Adipose tissue (tissue), 3 donors: ENCODE results near the gene EFNB2. TPM values are rescaled to one million over a fixed set of nuclear protein-coding genes. Genes with fewer than 3 reads are reported as not detected.

Experiments used
- H3K27ac ChIP-seq: one replicate; pipeline ENCODE4 v1.5.1; 2013; ENCODE audit warnings: low read depth, low read length
- WGBS, 3 donors: extraction: QIAGEN DNeasy Blood & Tissue Kit; methylation state at CpG; one replicate each; pipeline ENCODE4 v1.1.7; 2013; 5-methylcytosine and 5-hydroxymethylcytosine counted together
- polyA plus RNA-seq, 3 donors: library from polyadenylated mRNA; stranded (reverse); fragments of 200-250 nt; gene quantifications; one replicate each; pipeline ENCODE4 v1.2.3, GENCODE V29; 2013
- donor health status: healthy with polysubstance abuse.
- donor health status: Bipolar disorder and iron deficiency.
- donor health status: healthy.

The EFNB2 gene
- polyA plus RNA-seq, 3 donors = 3.9 to 18.3 (median 11.4) TPM

DNA sequence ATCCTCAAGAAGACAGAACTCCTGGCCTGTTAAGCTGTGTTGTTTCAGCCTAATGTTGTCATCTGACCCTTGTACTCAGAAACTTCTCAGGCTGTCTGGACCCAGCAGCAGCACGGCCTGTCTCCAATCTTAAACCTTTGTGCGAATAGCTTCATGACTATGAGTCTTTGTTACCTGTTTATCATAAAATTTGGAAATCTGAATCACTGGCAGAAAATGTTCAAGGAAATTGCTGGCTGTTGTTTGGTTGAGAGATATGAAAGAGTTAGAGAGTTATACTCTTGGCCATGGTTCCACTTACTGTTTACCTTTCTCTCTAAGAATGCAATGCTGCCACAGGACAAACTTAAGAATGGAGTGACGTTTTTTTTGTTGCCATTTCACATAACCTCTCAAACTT lies 59.6 kb downstream of the EFNB2 start:
- WGBS, 3 donors = 26 to 86% (median 79%) methylated on average over 3 of the region's 3 CpGs
- no peak overlapping the region for H3K27ac ChIP-seq

DNA sequence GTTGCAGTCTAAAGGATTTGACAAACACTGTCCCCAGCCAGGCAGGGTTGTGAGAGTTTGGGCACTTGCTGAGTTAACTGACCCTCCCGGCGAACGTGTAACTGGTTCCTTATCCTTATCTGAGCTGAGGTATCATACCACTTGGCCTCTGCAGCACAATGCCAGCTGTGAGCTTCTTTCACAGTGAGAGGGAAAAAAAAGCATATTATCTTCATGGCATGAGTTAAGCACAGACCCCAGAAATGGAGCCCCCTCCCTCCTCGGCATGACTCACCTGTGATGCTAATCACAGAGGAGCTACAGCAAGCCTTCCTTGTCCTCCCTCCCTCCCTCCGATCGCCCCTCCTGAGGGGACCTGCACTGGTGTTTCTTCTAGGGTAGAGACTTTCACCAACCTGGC lies 60.5 kb downstream of the EFNB2 start:
- no peak overlapping the region for H3K27ac ChIP-seq
- 47 to 91% (median 85%) methylated on average over 6 of the region's 6 CpGs for WGBS, 3 donors

DNA sequence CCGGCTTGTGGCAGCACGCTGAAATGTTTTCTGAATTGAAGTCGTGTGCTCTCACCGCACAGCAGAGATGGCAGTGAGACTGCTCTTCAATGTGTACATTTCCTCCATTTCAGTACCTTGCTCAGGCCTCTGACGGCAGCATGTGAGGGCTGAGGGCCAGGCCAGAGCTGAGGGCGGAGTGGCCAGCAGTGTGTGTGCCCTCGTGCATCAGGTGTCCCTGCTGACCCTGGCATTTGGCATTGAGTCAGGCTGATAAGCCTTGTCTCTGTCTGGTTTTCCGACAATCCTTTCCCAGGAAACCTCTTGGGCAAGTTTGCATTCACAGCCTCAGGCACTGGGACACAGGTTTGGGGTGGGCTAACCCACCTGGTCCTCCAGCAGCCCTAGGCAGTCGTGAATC lies 62.3 kb downstream of the EFNB2 start:
- no peak overlapping the region for H3K27ac ChIP-seq
- 74 to 94% (median 85%) methylated on average over 9 of the region's 9 CpGs for WGBS, 3 donors

DNA sequence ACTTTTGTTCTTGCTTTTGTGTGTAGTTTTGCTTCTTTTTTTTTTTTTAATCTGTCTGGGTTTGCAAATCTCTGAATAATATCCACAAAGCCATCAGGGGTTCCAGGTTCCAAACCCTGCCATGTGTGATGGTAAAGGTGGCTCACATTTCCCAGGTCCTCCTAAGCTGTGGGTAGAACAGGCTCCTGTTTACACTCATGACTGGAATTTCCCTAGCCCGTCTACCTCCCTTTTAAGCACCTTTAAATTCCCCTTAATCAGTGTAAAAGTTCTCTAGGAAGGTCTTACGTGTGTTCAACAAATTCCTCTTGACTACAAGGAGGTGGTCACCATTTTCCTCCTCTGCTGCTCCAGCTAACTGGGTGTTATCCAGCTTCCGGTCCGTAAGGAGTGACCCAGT lies 62.8 kb downstream of the EFNB2 start:
- 87 to 89% (median 88%) methylated on average over 4 of the region's 4 CpGs for WGBS, 3 donors
- H3K27ac ChIP-seq = no peak overlapping the region

DNA sequence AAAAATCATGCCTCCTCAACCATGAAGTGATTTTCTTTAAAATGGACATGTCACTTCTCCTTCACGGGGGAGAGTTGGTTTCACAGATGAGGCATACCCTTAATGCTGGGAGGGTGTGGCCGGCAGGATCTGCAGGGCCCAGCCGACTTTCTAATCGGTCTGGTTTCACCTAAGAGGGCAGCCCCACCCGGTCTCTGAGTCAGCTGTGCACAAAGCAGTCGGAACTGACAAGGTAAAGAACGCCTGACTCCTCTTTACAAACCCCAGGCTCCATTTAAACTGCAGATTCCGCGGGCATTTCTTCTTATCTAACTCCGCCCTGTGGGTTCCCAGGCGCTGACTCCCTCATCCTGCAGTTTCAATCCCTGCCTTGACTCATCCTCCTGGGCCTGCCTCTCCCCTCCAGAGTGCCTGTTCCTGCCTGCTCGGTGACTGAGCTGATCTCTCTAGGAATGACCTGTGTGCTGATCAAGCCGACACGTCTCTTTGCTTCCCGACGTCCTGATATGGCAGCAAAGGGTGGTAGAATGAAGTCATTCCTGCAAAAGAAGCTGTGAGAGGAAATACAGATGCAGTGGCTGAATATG lies 63.4 kb downstream of the EFNB2 start:
- WGBS, 3 donors = 29 to 44% (median 41%) methylated on average over 16 of the region's 16 CpGs
- no peak overlapping the region for H3K27ac ChIP-seq

DNA sequence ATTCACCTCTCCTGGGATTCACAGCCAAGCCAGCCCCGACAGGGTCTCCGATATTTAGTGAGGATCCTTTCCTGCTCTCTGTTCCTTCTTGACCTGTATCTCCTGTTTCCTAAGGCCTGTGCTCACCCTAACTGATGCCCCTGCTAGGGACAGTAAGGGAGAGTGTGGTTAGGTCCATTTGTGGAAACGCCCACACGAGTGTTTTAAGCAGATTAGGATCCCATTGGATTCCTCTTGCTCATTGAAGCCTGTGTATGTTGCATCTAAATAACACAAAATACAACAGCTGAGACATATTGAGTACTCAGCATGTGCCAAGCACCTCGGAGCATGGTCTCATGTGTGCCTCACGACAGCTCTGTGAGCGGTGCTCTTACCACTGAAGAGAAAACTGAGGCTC lies 64.9 kb downstream of the EFNB2 start:
- no peak overlapping the region for H3K27ac ChIP-seq
- WGBS, 3 donors = 70 to 79% (median 74%) methylated on average over 7 of the region's 7 CpGs

DNA sequence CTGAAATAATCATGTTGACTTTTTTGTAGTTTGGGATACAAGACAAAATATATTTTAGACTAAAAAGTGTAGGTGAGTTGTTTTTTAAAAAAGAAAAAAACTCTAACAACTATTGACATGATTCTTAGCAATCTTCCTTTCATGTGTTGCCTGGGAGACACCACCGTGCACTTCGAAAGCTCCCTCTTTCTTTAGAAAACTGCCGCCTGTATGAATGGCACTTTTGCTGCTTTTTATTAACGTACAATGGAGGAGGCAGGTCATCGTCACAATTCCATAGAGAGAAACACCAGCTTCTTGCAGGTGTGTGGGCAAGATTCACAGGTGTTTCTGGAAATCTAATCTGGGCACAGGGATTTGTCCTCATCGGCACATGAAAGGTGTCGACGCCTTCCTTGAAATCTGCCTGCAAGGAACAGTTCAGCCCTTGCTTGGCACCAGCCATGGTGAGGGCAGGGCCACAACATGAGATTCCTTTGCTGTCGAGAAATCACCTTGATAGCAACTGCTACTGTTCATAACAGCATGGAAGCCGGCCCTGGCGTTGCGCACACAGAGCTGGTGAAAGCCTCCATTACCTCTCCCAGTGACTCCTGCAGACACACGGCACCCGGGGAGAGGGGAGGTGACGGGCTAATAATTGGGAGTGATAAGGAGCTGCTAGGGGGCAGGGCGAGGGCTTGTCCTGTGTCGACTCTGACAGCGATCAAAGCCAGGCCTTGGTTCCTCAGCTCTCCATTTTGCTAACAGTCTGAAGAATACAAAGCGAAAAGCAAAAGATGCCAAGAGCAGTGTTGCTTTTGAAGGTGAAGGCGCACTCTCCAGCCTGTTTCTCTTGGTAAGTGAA lies 66.5 kb downstream of the EFNB2 start:
- 72 to 89% (median 89%) methylated on average over 20 of the region's 20 CpGs for WGBS, 3 donors

DNA sequence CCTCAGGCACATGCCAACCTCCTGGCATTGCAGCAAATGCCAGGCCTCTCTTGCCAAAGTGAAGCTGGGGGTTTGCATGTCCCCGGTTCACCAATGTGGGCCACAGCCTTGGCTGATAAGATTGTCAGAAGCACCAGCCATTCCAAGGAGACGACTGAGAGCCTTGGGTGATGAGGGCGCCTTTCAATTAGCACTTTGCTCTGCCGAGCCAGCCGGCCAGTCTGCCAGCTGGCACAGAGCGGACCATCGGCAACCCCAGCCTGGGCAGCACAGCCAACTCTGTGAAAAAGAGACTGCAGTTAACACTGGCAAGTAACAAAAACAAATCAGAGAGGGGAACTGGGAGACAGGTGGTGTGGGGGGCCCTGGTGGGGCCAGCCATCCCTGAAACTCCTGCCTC lies 67.3 kb downstream of the EFNB2 start:
- WGBS, 3 donors = 56 to 86% (median 74%) methylated on average over 7 of the region's 7 CpGs
- H3K27ac ChIP-seq = no peak overlapping the region

More for the DNA sequence above, 66.5 kb downstream of the EFNB2 start:
- H3K27ac ChIP-seq = no peak overlapping the region

DNA sequence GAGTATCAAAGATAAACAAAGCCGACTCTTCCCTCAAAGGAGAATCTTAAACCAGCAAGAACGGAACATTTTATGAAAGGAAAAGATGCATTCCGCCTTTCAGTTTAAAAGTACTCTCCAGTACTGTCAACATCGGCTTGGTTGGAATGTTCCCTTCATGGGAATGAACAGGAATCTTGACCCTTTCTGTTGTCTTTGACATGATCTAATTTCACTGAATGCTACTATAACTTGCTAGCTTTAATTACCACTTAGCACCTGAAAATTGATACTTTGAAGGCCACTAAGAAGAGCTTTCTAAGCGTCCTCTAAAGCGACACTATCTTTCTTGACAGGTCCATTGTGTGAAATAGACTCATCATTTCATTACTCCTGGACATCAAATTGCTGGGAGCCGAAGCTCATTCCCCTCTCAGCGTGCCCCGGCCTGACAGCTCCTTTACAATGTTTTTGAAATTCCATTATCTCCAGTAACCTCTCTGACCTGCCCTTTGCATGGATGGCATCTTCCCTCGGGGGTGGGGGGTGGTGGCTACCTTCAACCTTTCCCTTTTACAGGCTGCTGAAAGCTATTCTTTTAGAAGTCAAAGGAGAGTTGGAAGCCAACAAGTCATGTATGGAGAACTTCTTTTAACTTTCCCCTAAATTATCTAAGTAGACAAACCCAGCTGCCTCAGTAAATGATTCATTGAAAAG lies 67.9 kb downstream of the EFNB2 start:
- WGBS, 3 donors = 59 to 85% (median 78%) methylated on average over 10 of the region's 10 CpGs
- no peak overlapping the region for H3K27ac ChIP-seq

DNA sequence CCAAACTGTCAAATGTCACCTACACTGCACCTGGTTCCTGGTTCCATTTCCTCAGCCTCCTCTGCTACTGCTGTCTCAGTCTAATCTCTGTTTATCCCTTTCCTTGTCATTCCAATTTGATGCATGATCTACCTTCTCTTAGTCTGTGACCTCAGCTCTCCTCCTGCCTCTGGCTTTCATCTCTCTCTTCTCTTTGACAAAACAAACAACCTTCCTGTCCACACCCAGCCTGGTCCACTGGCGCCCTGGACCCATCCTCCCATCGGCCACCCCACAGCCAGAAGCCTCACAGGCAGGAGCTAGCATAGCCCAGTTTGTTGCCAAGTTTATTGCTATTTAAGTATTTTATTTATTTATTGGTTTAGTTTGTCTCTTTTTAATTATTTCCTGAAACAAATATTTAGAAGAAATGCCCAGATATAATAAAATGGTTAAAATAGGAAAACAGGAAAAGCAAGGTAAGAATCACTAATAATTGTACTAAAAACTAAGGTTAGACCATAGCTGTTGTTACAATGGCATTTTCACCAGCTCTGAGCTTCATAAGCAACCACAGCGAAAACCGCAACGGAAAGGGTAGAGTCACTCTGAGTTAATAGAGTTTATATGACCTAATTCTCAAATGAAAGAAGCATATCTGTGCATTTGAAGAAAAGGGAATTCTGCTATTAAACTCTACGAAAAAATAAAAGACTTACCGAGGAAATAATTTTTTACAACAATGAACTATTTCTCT lies 68.6 kb downstream of the EFNB2 start:
- no peak overlapping the region for H3K27ac ChIP-seq
- WGBS, 3 donors = 85 to 87% (median 85%) methylated on average over 7 of the region's 7 CpGs

DNA sequence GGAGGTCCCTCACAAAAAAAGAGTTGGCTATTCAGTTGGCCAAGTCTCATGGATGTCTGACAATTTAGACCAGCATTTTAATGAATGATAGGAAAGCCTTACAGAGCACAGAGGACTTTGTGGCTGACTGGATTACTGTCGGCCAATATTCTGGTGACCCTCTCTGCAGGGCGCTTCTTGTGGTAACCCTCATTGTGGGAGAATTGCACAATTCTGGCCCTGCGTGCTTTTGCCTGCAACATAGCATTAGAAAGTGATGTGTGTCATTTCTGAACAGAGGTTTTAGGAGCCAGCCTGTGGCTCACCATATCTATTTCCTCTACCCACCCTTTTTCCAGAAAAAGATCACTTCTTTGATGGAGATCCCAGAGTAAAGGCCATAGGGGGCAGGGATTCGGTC lies 71.4 kb downstream of the EFNB2 start:
- WGBS, 3 donors = 63 to 86% (median 65%) methylated on average over 4 of the region's 4 CpGs
- no peak overlapping the region for H3K27ac ChIP-seq

DNA sequence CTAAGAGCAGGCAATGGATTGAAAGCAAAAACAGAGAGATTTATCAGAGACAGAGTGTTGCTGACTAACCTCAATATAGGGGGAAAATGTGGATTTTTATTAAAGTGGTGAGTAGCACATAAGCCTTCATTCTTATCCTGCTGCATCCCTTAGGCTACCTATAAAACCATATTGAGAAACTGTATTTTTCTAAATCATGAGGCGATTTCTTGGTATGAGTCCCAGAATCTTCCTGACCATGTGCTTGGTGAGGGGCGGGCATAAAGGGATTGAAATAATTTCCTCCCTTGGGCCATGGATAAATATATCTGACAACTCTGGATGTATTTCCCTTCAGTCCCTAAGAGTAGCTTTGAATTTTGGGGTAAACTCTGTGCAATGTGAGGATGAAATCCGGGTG lies 72.8 kb downstream of the EFNB2 start:
- 70 to 73% (median 72%) methylated on average over 3 of the region's 3 CpGs for WGBS, 3 donors
- no peak overlapping the region for H3K27ac ChIP-seq

DNA sequence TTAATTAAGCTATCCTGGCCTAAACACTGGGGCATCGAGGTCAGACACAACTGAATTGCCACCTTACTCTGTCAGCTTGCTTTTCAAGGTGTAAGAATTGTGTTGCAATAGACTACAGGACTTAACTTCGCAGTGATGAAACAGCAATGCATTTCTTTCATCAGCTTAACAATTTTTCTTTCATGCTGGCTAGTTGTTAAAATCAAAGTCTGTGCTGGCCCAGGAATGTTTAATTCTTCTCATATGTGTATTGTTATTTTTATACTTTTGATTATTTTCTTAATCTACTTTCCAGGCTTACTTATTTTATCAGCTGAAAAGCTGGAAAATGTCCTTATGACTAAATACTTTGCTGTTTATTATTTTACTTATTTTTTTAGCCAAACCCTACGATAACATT lies 79.7 kb downstream of the EFNB2 start:
- H3K27ac ChIP-seq = no peak overlapping the region
- WGBS, 3 donors = 64 to 80% (median 77%) methylated on average over 3 of the region's 3 CpGs

DNA sequence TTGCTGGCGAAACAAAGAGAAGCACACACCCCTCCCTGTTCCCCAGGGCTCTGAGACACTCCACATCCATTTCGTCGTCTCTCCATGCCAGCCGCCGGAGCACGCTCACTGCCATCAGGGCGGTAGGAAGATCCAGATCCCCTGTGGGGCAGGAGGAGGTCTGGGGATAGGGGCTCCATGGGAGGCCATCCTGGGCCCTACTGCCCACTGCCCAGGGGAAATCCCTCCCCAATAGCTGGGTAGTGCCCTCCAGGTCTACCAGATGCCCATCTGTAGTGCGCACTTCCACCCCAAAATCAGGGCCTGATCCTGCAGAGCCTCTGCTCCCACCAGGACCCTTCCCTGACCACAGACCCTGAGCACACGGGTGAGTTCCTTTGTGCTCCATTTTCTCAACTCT lies 80.3 kb downstream of the EFNB2 start:
- WGBS, 3 donors = 90 to 95% (median 93%) methylated on average over 9 of the region's 9 CpGs
- no peak overlapping the region for H3K27ac ChIP-seq

DNA sequence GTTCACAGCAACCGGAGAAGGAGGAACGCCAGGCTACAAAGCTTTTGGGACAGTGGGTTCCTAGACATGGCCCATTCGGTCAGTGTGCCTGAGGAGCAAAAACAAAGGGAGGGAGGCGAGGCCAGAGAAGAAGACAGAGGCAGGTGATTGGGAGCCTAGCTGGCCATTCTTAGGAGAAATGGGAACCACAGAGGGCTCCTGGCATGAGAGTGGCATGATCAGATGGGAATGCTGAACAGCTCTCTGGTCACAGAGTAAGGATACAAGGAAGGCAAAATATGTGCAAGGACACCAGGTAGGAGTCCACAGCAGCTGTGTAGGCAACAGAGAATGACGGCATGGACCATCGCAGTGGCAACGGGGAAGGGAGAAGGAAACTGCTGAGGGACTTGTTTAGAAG lies 82.4 kb downstream of the EFNB2 start:
- H3K27ac ChIP-seq = no peak overlapping the region
- 82 to 90% (median 90%) methylated on average over 7 of the region's 7 CpGs for WGBS, 3 donors

DNA sequence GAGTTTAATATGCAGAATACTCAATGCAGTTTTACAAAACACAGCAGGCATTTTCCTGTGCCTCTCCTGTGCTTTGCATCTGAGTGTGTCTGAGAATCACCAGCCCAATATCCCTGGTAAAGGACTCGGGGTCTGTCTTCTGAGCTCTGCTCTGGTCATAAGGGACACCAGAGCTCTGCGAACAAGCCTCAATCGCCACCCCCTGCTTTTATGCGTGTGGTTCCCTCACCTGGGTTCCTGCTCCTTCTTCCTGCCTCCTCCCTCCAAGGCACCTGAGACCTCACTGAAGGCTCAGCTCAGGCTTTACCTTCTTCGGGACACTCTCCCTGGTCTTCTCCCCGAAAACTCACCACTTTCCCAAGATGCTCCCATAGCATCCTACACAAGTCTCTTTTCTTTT lies 84.5 kb downstream of the EFNB2 start:
- WGBS, 3 donors = 87 to 96% (median 96%) methylated on average over 6 of the region's 6 CpGs

DNA sequence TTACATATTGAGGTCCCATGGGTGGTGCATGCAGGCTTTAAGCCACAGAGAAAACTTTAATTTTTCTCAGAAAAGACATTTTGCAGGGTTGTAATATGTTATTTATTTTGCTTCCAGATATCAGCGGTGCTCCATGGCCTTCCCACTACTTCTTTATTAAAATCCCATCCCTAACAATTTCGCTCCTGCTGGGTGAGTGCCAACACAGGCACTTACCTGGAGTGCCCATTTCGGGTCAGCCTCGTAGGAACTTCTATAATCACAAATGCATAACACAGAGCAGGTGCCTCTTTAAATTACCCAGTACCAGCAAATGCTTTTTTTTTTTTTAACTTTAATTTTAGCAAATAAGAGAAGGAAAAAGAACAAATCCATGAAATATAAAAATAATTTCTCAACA lies 86.4 kb downstream of the EFNB2 start:
- H3K27ac ChIP-seq = no peak overlapping the region
- 87 to 94% (median 92%) methylated on average over 4 of the region's 4 CpGs for WGBS, 3 donors

More for the DNA sequence above, 84.5 kb downstream of the EFNB2 start:
- no peak overlapping the region for H3K27ac ChIP-seq

DNA sequence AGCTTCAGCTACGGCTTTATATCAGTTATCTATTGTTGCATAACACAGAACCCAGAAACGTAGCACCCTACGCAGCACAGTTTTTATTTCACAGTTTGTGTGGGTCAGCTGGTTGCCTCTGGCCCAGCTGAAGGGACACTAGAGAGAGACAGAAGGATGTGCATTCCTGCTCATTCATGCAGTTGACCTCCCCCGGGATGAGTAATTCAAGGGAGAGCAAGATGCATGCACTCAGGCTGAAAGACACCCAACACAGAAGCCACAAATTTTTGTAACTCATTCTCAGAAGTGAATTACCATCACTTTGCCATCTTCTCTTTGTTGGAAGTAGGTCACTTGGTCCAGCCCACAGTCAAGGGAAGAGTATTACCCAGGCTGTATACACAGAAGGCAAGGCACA lies 89.5 kb downstream of the EFNB2 start:
- 72 to 89% (median 83%) methylated on average over 4 of the region's 4 CpGs for WGBS, 3 donors

More for the DNA sequence above, 89.5 kb downstream of the EFNB2 start:
- H3K27ac ChIP-seq = no peak overlapping the region
